Sigmoid colon (tissue), 4 donors: Measurements from ENCODE around the gene TSPAN13.
A peak's percentile ranks its signal among the peaks of the same experiment; 100 is the strongest.

Experiments
- EP300 ChIP-seq, 4 donors: sonication (generic); formaldehyde crosslinking; IDR thresholded peaks; one replicate each; pipeline ENCODE4 v1.6.1; 2017; ENCODE audit warnings: antibody characterized with exemption in 4 of 4
- POLR2A ChIP-seq, 2 donors: fragments of 450-650 bp; IDR thresholded peaks; one replicate each; pipeline ENCODE4 v1.6.1; 2016; ENCODE audit warnings: antibody characterized with exemption in 2 of 2, mild to moderate bottlenecking in 2 of 2, moderate library complexity in 2 of 2
- POLR2AphosphoS5 ChIP-seq, 4 donors: sonication (generic); formaldehyde crosslinking; IDR thresholded peaks; one replicate each; pipeline ENCODE4 v1.6.1; 2017; ENCODE audit warnings: antibody characterized with exemption in 4 of 4
- TF ChIP-seq, protein P1 (sequence below), 4 experiments: fragments of 450-650 bp in 3 of 4; fragments of 200-600 bp in 1 of 4; IDR thresholded peaks; one replicate each; pipeline ENCODE4 v1.5.1; 2016 to 2019; ENCODE audit warnings: antibody characterized with exemption in 4 of 4, mild to moderate bottlenecking in 3 of 4, moderate library complexity in 2 of 4

DNA sequence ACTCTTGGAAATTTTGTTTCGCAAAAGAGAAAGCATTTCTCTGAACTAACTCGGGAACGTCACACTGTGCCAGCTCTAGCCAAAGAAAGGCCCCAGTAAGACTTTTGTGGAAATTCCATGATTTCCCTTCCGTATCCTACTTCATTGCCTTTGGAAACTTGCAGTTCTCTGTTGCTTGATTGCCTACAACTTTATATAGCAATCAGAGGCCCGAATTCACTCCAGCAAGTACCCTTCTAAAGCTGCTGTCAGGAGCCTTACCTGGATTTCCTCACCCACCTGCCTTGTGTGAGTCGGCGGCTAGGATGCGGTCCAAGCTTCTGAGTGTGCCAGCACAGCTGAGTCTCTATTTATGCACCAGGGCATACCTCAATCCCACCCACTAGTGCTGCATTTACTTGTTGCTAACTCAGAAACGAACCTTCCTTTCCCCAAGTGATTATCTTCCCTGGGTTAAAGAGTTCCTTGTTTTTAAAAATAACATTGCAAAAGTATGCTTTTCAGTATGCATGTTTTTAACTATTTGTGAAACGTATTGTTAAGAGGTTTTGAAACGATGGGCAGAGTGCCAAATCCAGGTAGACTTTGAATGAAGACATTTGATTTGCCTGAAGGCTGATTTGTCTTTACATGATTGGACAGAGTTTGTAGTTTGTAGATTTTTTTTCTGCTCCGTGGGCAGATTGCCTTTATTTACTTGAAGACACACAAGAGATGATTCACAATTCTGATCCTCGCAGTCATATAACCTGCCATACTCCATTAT is 51.3 kb downstream of the TSPAN13 start, which contains the start of gene AGR2:
- peak in 1 of 2 donors; percentile 77 for TF ChIP-seq POLR2A (IDR thresholded peaks at IDR 0.05)
- no peak for TF ChIP-seq EP300 (IDR thresholded peaks at IDR 0.05)
- TF ChIP-seq, protein P1, sequence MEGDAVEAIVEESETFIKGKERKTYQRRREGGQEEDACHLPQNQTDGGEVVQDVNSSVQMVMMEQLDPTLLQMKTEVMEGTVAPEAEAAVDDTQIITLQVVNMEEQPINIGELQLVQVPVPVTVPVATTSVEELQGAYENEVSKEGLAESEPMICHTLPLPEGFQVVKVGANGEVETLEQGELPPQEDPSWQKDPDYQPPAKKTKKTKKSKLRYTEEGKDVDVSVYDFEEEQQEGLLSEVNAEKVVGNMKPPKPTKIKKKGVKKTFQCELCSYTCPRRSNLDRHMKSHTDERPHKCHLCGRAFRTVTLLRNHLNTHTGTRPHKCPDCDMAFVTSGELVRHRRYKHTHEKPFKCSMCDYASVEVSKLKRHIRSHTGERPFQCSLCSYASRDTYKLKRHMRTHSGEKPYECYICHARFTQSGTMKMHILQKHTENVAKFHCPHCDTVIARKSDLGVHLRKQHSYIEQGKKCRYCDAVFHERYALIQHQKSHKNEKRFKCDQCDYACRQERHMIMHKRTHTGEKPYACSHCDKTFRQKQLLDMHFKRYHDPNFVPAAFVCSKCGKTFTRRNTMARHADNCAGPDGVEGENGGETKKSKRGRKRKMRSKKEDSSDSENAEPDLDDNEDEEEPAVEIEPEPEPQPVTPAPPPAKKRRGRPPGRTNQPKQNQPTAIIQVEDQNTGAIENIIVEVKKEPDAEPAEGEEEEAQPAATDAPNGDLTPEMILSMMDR (IDR thresholded peaks at IDR 0.05): no peak
- TF ChIP-seq POLR2AphosphoS5 (IDR thresholded peaks at IDR 0.05): peak in 1 of 4 donors; percentile 58
